22Rv1 (cell line): ENCODE results near the gene TTC7B.

ENCODE experiments used
- CTCF ChIP-seq: fragments of 450-650 bp; IDR thresholded peaks from 2 replicates; pipeline ENCODE4 v1.5.1; 2017; ENCODE audit warnings: mild to moderate bottlenecking
- ZFX ChIP-seq: fragments of 450-650 bp; IDR thresholded peaks from 2 replicates; pipeline ENCODE4 v1.6.1; 2017; ENCODE audit warnings: antibody characterized with exemption, borderline replicate concordance

GRCh38 chr14:90551733-90552464 lies 264.3 kb downstream of the TTC7B start:
- TF ChIP-seq CTCF (no peak), ZFX (no peak)
